HUES64 (cell line): ENCODE results near the gene MAP2K5.
A peak's percentile ranks its signal among the peaks of the same experiment; 100 is the strongest.

ENCODE experiments used
- H3K27ac ChIP-seq: 2 replicates; pipeline ENCODE4 v1.7.0; 2013; ENCODE audit warnings: low read depth, low read length, inconsistent platforms
- H3K27me3 ChIP-seq: 2 replicates; pipeline ENCODE4 v1.6.1; 2013; ENCODE audit warnings: mild to moderate bottlenecking, low read length; ENCODE audit not compliant: insufficient read depth
- H3K36me3 ChIP-seq: 2 replicates; pipeline ENCODE4 v1.6.1; 2013; ENCODE audit warnings: mild to moderate bottlenecking, low read length; ENCODE audit not compliant: insufficient read depth
- H3K4me1 ChIP-seq: 2 replicates; pipeline ENCODE4 v1.6.1; 2013; ENCODE audit warnings: mild to moderate bottlenecking, low read length, moderate library complexity; ENCODE audit not compliant: insufficient read depth
- H3K4me3 ChIP-seq: 2 replicates; pipeline ENCODE4 v1.5.1; 2013; ENCODE audit warnings: mild to moderate bottlenecking, low read length, moderate library complexity
- H3K9ac ChIP-seq: 2 replicates; pipeline ENCODE4 v1.6.1; 2013; ENCODE audit warnings: mild to moderate bottlenecking, low read depth, low read length
- H3K9me3 ChIP-seq: 2 replicates; pipeline ENCODE4 v1.6.1; 2013; ENCODE audit warnings: low read depth, low read length; ENCODE audit not compliant: insufficient read depth
- WGBS: fragments of 150-250, 120-280 bp; methylation state at CpG from one replicate; pipeline ENCODE4 v1.1.7; 2013; ENCODE audit warnings: missing lambda C conversion rate; 5-methylcytosine and 5-hydroxymethylcytosine counted together

MAP2K5 gene

DNA sequence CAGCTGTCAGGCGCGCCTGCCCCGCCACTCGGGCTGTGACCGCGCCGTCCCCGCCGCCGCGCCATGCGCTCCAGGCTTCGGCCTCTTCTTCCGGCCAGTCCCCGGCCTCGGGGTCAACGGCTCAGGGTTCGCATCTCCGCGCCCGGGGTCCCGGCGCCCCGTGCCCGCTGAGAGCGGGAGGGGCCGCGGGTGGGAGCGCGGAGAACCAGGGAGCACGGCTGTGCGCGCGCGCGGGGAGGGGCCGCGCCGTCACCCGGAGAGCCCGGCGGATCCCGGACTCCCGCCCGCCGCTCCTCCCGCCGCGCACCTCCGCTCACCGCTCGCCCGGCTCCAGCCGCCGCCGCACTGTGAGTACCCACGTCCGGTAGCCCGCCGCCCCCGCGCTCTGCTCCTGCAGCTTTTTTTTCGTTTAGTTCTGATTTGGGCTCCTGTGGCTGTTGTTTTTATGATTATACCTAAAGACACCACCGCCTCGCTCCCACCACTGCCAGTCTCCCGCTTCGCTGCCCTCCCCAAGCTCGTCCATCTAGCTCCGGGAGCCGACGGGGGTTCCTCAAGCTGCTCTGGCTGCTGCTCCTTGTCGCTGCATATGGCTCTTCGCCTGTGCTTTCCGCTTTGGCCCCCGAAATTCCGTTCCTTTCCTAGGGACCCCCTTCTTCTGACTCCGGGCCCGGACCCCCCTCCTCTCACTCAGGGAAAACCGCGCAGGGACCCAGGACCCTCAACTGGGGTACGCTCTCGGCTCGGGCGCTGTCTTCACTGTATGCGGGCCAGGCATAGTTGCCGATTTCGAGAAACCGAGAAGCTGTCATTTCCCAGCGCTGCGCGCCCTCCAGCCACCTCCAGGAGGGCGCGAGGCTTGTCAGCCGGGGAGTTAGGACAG, 281.1 kb downstream of the MAP2K5 start:
- 2% methylated on average over 93 of the region's 94 CpGs for WGBS
- Histone ChIP-seq H3K9me3 (no peaks in the 10 kb centered on the region), H3K4me3 (peak overlapping the region; percentile 9), H3K36me3 (no peaks in the 10 kb centered on the region), H3K9ac (no peak overlapping the region), H3K27me3 (peaks cover 98% of the 10 kb centered on the region), H3K27ac (no peak overlapping the region), H3K4me1 (peaks cover 8% of the 10 kb centered on the region; the same call in 1 of the 2 replicates)

DNA sequence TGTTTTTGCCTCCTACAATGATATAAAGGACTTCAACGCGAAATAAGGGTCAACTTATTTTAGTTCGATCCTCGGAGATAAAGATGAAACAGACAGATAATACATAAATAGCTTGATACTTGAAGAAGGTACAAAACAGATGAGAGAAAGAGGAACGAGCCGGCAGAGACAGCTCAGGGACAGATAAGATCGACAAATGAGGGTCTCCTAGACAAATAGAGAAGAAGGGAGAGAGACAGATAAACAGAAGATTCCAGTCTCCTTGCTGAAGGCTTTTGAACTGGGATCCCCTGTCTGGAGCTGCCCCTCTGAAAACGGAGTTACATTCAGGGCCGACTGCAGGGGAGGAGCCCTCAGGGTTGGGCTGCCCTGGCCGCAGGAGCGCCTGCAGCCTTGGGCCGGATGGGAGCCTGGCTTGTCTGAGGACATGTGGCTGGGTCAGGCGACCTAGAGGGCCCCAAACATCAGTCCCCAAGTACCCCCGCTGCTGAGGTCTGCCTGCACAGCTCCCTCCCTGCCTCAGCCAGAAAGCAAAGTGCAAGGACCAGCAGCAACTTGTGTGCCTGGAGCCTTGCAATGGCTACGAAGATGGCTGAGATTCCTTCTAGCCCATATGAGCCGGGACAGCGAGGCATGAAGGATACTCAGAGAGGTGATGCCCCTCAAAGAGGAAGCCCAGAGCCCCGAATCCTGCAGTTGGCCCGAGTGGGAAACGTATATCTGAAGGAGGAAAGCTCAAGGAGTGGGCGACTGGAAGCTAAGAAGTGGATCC, 281.9 kb downstream of the MAP2K5 start:
- no peaks in the 10 kb centered on the region for H3K36me3 ChIP-seq
- H3K9ac ChIP-seq: no peak overlapping the region
- H3K27me3 ChIP-seq: peaks cover 99% of the 10 kb centered on the region
- peak overlapping the region; percentile 3; the same call in 1 of the 2 replicates for H3K4me3 ChIP-seq
- H3K9me3 ChIP-seq: no peaks in the 10 kb centered on the region
- H3K4me1 ChIP-seq: peaks cover 12% of the 10 kb centered on the region
- H3K27ac ChIP-seq: no peak overlapping the region
- WGBS: 13% methylated on average over 21 of the region's 21 CpGs

DNA sequence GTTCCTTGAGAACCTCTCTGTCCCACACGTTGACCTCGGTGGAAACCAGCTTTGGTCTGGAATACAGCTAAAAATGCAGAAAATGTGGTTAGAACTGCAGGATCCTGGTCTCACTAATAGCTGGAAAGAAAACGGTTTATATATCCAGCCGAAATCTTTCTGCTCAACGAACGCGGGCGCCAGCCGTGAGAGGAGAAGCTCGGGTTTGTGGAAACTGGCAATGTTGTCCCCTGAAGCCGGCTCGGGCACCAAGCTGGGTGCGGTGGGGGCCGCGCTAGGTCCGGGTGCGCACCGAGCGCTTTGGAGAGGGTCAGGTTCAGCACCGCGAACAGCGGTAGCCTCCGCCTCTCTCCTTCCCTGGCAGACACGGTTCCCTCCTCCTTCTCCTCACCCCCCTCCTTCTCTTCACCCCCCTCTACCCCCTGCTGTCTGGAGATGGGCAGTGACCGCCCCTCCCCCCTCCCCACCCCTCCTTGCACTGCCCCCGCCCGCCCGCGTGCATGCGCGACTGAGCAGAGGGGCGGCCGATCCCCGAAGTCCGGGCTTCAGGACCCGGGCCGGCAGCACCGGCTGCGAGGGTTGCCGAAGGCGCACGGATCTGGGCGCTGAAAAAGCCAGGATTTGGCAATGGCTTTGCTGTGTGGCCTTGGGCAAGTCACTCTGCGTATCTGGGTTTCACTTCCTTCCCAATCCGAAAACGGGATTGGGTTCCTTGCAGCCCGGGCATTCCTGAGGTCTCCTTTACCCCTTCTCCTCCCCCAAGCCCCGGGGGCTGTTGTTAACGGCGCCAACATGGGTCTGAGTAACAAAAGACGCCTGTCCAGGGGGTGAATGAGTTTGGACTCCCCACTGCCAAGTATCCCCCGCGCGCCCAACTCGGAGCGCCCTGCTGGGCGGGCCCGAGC, 282.7 kb downstream of the MAP2K5 start, which contains the start of gene SKOR1:
SKOR1 (plus strand) TSS at position 534 of the 905 bp plus-strand sequence; CDS start at position 628, 94 bp downstream.
- no peak within 1 kb of the TSS for H3K27ac ChIP-seq
- peaks cover 15% of the 10 kb centered on the region for H3K4me1 ChIP-seq
- WGBS: 1% methylated on average over 57 of the region's 58 CpGs
- peaks cover 99% of the 10 kb centered on the region for H3K27me3 ChIP-seq
- no peaks in the 10 kb centered on the region for H3K9me3 ChIP-seq
- H3K4me3 ChIP-seq: peak within 1 kb of the TSS; percentile 24
- no peaks in the 10 kb centered on the region for H3K36me3 ChIP-seq
- H3K9ac ChIP-seq: no peak within 1 kb of the TSS

DNA sequence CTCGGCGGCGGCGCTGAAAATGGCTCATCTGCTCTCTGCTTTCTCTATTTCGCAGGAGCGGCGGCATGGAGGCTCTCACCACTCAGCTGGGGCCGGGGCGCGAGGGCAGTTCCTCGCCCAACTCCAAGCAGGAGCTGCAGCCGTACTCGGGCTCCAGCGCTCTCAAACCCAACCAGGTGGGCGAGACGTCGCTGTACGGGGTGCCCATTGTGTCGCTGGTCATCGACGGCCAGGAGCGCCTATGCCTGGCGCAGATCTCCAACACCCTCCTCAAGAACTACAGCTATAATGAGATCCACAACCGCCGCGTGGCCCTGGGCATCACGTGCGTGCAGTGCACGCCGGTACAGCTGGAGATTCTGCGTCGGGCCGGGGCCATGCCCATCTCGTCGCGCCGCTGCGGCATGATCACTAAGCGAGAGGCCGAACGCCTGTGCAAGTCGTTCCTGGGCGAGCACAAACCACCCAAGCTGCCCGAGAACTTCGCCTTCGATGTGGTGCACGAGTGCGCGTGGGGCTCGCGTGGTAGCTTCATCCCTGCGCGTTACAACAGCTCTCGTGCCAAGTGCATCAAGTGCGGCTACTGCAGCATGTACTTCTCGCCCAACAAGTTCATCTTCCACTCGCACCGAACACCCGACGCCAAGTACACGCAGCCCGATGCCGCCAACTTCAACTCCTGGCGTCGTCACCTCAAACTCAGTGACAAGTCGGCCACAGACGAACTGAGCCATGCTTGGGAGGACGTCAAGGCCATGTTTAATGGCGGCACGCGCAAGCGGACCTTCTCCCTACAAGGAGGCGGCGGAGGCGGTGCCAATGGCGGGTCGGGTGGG, 283.6 kb downstream of the MAP2K5 start:
- Histone ChIP-seq H3K9me3 (no peaks in the 10 kb centered on the region), H3K27ac (no peak overlapping the region), H3K9ac (no peak overlapping the region), H3K27me3 (peaks cover 99% of the 10 kb centered on the region), H3K36me3 (no peaks in the 10 kb centered on the region), H3K4me1 (peaks cover 21% of the 10 kb centered on the region), H3K4me3 (peak overlapping the region; percentile 24; the same call in 1 of the 2 replicates)
- 7% methylated on average over 77 of the region's 77 CpGs for WGBS

DNA sequence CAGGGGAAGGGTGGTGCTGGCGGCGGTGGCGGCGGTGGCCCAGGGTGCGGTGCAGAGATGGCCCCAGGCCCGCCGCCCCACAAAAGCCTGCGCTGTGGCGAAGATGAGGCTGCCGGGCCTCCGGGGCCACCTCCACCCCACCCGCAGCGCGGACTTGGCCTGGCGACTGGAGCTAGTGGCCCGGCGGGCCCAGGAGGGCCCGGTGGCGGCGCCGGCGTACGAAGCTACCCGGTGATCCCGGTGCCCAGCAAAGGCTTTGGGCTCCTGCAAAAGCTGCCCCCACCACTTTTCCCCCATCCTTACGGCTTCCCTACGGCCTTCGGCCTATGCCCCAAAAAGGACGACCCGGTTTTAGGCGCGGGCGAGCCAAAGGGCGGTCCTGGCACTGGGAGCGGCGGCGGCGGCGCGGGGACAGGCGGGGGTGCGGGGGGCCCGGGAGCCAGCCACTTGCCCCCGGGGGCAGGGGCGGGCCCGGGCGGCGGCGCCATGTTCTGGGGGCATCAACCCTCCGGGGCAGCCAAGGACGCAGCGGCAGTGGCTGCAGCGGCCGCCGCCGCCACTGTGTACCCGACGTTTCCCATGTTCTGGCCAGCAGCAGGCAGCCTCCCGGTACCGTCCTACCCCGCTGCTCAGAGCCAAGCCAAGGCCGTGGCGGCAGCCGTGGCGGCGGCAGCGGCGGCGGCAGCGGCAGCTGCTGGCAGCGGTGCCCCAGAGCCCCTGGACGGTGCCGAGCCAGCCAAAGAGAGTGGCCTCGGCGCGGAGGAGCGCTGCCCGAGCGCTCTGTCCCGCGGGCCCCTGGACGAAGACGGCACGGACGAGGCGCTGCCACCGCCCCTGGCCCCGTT, 284.4 kb downstream of the MAP2K5 start:
- Histone ChIP-seq H3K4me1 (peaks cover 15% of the 10 kb centered on the region), H3K27me3 (peaks cover 99% of the 10 kb centered on the region), H3K9me3 (no peaks in the 10 kb centered on the region), H3K4me3 (no peak overlapping the region), H3K36me3 (no peaks in the 10 kb centered on the region), H3K9ac (no peak overlapping the region), H3K27ac (no peak overlapping the region)
- WGBS: 3% methylated on average over 88 of the region's 88 CpGs

DNA sequence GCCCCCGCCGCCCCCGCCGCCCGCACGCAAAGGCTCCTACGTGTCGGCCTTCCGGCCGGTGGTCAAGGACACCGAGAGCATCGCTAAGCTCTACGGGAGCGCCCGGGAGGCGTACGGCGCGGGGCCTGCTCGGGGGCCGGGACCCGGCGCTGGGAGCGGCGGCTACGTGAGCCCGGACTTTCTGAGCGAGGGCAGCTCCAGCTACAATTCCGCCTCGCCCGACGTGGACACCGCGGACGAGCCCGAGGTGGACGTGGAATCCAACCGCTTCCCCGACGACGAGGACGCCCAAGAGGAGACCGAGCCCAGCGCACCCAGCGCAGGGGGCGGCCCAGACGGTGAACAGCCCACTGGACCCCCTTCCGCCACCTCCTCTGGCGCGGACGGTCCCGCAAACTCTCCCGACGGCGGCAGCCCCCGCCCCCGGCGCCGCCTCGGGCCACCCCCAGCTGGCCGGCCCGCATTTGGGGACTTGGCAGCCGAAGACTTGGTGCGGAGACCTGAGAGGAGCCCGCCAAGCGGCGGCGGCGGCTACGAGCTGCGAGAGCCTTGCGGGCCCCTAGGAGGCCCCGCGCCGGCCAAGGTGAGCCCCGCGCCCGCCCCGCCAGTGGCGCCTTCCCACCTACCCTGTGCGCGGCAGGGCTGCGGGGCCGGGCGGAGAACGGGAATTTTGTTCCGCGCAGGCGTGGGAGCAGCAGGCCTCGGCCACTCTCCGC, 285.2 kb downstream of the MAP2K5 start:
- H3K27me3 ChIP-seq: peaks cover 99% of the 10 kb centered on the region
- no peak overlapping the region for H3K4me3 ChIP-seq
- 3% methylated on average over 91 of the region's 91 CpGs for WGBS
- H3K9ac ChIP-seq: no peak overlapping the region
- H3K9me3 ChIP-seq: no peaks in the 10 kb centered on the region
- H3K4me1 ChIP-seq: peaks cover 19% of the 10 kb centered on the region
- no peaks in the 10 kb centered on the region for H3K36me3 ChIP-seq
- H3K27ac ChIP-seq: no peak overlapping the region

DNA sequence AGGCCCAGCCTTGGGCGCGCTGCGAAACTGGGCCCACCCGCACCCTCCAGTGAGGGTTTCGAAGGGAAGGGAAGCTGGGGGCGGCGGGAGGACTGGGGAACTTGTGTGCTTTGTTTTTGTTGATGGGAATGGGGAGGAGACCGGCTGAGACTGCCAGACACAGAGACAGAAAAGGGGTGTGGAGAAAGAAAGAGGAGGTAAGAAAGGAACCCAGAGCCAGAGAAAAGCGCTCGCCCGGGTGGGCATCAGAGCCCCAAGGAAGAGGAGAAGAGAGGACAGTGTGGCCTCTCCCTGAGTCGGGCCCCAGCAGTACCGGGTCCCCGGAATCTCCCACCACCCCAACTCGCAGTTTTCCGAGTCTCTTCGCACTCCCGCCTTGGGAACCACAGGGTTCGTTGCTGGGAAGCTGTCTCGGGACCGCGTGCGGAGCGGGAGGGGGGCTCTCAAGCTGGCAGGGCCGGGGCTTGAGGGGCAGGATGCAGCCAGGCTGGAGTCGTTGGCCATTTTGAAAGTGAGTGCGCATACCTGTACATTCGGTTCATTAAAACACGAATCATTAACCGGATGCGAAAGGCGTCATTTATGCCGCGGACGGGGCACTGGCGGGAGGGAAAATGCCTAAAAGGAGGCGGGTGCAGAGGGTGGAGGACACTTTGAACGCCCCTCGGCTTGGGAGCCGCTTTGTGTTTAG, 285.9 kb downstream of the MAP2K5 start:
- no peaks in the 10 kb centered on the region for H3K9me3 ChIP-seq
- H3K4me1 ChIP-seq: peaks cover 24% of the 10 kb centered on the region
- peaks cover 99% of the 10 kb centered on the region for H3K27me3 ChIP-seq
- H3K36me3 ChIP-seq: no peaks in the 10 kb centered on the region
- H3K4me3 ChIP-seq: peak overlapping the region; percentile 10; the same call in 1 of the 2 replicates
- no peak overlapping the region for H3K27ac ChIP-seq
- no peak overlapping the region; the same call in 1 of the 2 replicates for H3K9ac ChIP-seq
- 3% methylated on average over 40 of the region's 40 CpGs for WGBS

DNA sequence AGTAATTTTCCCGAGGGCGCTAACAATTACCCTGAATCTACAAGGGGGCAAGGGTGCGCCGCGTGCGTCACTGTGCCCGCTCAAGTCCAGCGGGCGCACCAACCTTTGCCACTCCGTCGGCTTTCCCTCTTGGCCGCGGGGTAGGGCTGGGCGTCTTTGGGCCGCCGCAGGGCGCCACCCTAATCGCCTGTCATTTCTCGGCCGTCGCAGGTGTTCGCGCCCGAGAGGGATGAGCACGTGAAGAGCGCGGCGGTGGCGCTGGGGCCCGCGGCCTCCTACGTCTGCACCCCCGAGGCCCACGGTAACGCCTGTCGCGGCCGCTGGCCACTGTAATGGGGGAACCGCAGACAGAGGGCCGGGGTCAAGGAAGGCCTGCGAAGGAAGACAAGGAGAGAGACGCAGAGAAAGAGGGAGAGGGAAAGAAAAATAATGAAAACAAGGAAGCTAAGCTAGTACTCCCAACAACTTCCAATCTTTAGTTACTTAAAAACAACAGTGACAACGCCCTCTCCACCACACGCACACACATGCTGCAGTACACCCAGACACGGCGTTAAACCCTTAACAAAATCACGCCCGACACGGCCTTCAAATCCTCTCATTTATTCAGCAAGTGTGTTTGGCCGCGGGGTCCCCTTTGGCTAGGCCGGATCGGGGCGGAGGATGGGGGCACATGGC, 286.6 kb downstream of the MAP2K5 start:
- peaks cover 27% of the 10 kb centered on the region for H3K4me1 ChIP-seq
- no peaks in the 10 kb centered on the region for H3K36me3 ChIP-seq
- H3K27ac ChIP-seq: no peak overlapping the region
- no peak overlapping the region; the same call in 1 of the 2 replicates for H3K9ac ChIP-seq
- 3% methylated on average over 53 of the region's 54 CpGs for WGBS
- H3K9me3 ChIP-seq: no peaks in the 10 kb centered on the region
- peaks cover 99% of the 10 kb centered on the region for H3K27me3 ChIP-seq
- H3K4me3 ChIP-seq: peak overlapping the region; percentile 10; the same call in 1 of the 2 replicates
